Astrocyte (in vitro differentiated cells and primary cell): ENCODE measurements around the gene CPB2.

Experiments used
- CTCF ChIP-seq: IDR thresholded peaks from 2 replicates; pipeline ENCODE4 v1.5.1; 2011; ENCODE audit warnings: low read depth, mild to moderate bottlenecking, inconsistent platforms, low read length, moderate library complexity; ENCODE audit not compliant: insufficient read depth
- EZH2 ChIP-seq: IDR thresholded peaks from 2 replicates; pipeline ENCODE4 v1.6.1; 2012; ENCODE audit warnings: mild to moderate bottlenecking, low read length, inconsistent platforms; ENCODE audit not compliant: insufficient read depth

GRCh38 chr13:46121033-46121432 lies 16.2 kb upstream of the CPB2 start:
- TF ChIP-seq CTCF, result no peak
- TF ChIP-seq EZH2, result no peak
